Naive thymus-derived CD8-positive, alpha-beta T cell (primary cell): Measurements from ENCODE around the gene TOLLIP. TPM values are rescaled to one million over a fixed set of nuclear protein-coding genes. Genes with fewer than 3 reads are reported as not detected.
"Not testable (repeated sequence)": the region's sequence is repeated elsewhere in the genome, so short reads cannot be mapped to it uniquely, and the experiment has no call there.

Source experiments
- ATAC-seq, 2 donors: fragments of 150-1000 bp; cut with Tn5 transposase in 1 of 2; sonication (Bioruptor Pico), chemical (Tn5 transposase) in 1 of 2; 1 replicate in 1 of 2; 2 replicates in 1 of 2; pipeline ENCODE4 v1.10.0; 2021; ENCODE audit warnings: mild to moderate bottlenecking in 2 of 2, moderate library complexity in 2 of 2
- POLR2A ChIA-PET: fragments of 350-600 bp; sonication (Branson Sonifier 250); formaldehyde crosslinking; loops from one replicate; lab custom pipeline; 2021; ENCODE audit warnings: antibody characterized with exemption; lab: Charles Lee
- DNase-seq, 10 donors: peaks; one replicate each; pipeline versions ENCODE4 v3.0.0 to v3.0.0-alpha.2; 2020 to 2022
- H3K27ac Mint-ChIP-seq, 10 donors: one replicate each; pipeline ENCODE4 v1.8.0; 2020 to 2022; ENCODE audit warnings: mild to moderate bottlenecking in 10 of 10, mixed read lengths in 10 of 10, moderate library complexity in 4 of 10, inconsistent platforms in 1 of 10
- H3K27me3 Mint-ChIP-seq, 5 donors: one replicate each; pipeline ENCODE4 v1.8.0; 2021 to 2022; ENCODE audit warnings: mixed read lengths in 5 of 5
- H3K36me3 Mint-ChIP-seq, 3 donors: one replicate each; pipeline ENCODE4 v1.8.0; 2020 to 2022; ENCODE audit warnings: mixed read lengths in 3 of 3, mild to moderate bottlenecking in 2 of 3, inconsistent platforms in 1 of 3
- H3K4me1 Mint-ChIP-seq, 4 donors: one replicate each; pipeline ENCODE4 v1.8.0; 2021 to 2022; ENCODE audit warnings: mixed read lengths in 4 of 4
- H3K4me3 Mint-ChIP-seq, 10 donors: one replicate each; pipeline ENCODE4 v1.8.0; 2020 to 2022; ENCODE audit warnings: mild to moderate bottlenecking in 10 of 10, mixed read lengths in 10 of 10, moderate library complexity in 6 of 10, inconsistent platforms in 1 of 10
- H3K9me3 Mint-ChIP-seq, 9 donors: one replicate each; pipeline ENCODE4 v1.8.0; 2020 to 2022; ENCODE audit warnings: mixed read lengths in 9 of 9, mild to moderate bottlenecking in 3 of 9, inconsistent platforms in 1 of 9, moderate library complexity in 1 of 9
- polyA plus RNA-seq, 3 donors: library from polyadenylated mRNA; unstranded; fragments of 300-500 nt; fragmentation: Illumina TruSeq; gene quantifications; one replicate each; pipeline ENCODE4 v1.2.3, GENCODE V29; 2021
- total RNA-seq, 8 experiments: library from RNA in 2 of 8; stranded (reverse) in 2 of 8; gene quantifications; one replicate each; pipeline ENCODE4 v1.2.3 and lab custom pipeline; 2021 to 2026

The TOLLIP gene
- 10 to 100 TPM; 33.8 to 38.6 TPM for total RNA-seq
- polyA plus RNA-seq, result 10 to 100 TPM; 21.4 to 27.6 (median 23.4) TPM
- 12.3 to 39.3 (median 33.8) reads per million in 6 experiments for total RNA-seq (lab: John Stamatoyannopoulos, UW)

DNA sequence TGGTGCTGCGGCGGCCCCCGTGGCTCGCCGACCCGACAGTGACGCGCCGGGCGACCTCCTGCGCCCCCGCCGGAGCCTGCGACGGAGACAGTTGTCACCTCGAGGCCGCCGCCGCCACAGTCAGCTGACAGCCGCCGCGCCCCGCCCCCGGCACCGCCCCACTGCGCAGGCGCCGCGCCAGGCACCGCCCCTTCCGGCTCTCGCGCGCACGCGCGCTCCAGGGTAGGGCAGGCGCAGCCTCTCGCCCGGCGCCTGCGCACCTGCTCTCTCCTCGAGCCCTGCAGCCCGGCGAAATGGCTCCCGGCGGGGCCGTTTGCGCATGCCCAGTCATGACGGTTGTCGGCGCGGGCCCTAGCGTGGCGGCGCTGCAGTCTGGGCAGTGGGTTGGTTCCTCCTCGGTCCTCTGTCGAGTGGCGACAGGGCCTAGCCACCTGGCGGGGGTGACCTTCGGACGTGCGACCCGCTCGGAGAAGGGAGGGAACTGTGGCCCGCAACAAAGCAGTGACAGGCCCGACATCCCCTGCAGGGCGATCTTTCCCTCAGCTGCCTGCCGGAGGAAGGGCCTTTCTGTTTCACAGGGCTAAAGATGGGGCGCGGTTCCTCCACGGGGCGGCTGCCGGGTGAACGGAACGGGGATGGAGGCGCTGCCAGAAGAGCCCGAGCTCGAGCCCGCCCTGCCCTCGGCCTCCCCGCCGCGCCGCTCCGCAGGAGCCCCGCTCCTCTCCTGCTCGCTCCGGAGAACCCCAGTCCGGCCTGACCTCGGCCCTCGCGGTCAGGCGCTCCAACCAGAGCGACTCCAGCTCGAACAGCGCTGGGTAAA is at the start of gene TOLLIP:
TOLLIP (minus strand) TSS at position 135 of the 820 bp plus-strand sequence; CDS start at position 1, 134 bp downstream.
- Mint-ChIP-seq H3K4me1 (peaks cover 29 to 58% (median 55%) of the 10 kb centered on the region in 4 donors), H3K9me3 (peaks cover 0 to 9% (median 0%) of the 10 kb centered on the region in 9 donors), H3K27ac (peak within 1 kb of the TSS; percentile 87 to 98 (median 97)), H3K36me3 (peaks cover 0 to 11% (median 0%) of the 10 kb centered on the region in 3 donors), H3K27me3 (no peaks in the 10 kb centered on the region), H3K4me3 (peak within 1 kb of the TSS; percentile 83 to 93 (median 88))
- POLR2A ChIA-PET, result interaction anchor here (0.8 to 4.8 kb wide), 15 partner anchors 9 to 1102 kb away, joined by 3 to 44 read pairs (median 3); partner anchors contain the start of genes BET1L, DUSP8, RIC8A and TSSC4
- DNase-seq, result peak; percentile 95 to 99 (median 99)
- peak; percentile 77 to 80 for ATAC-seq

DNA sequence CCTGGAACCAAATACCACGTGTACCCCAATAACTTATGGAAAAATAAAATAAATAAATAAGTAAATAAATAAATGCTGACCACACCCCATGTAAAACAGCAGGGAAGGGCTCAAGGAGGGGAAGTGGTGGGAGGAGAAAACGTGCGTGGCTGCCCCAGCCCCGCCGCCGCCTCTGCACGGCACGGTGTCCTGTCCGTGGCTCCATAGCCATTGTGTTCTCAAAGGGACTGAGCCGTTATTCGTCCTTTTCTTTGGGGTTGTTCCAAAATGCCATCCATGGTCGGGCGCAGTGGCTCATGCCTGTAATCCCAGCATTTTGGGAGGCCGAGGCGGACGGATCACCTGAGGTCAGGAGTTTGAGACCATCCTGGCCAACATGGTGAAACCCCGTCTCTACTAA is 49.5 kb upstream of the TOLLIP start:
- H3K4me1 Mint-ChIP-seq, H3K27ac Mint-ChIP-seq, DNase-seq, POLR2A ChIA-PET, H3K36me3 Mint-ChIP-seq, H3K9me3 Mint-ChIP-seq, ATAC-seq, H3K4me3 Mint-ChIP-seq: not testable (repeated sequence)
- H3K27me3 Mint-ChIP-seq, result peaks cover 5 to 18% (median 14%) of the 10 kb centered on the region in 5 donors

DNA sequence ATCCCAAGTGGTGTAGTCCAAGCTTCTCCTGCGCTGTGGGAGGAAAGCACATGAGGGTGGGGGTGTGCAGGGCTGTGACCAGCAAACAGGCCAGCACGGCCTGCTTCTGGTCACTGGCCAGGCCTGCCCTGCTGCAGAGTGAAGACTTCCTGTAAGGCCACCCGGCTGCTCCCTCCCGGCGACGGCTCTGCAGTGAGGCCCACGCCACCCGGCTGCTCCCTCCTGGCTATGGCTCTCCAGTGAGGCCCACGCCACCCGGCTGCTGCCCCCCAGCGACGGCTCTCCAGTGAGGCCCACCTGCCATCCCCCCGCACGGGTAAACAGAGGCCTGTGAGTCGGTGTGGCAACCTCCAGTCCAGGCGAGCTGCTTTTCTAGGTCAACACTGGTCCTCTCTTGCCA is 48.9 kb upstream of the TOLLIP start:
- no peaks in the 10 kb centered on the region for H3K36me3 Mint-ChIP-seq
- POLR2A ChIA-PET, result no interaction called here
- H3K27me3 Mint-ChIP-seq, result peaks cover 5 to 17% (median 14%) of the 10 kb centered on the region in 5 donors
- no peak for DNase-seq
- no peak overlapping the region for H3K27ac Mint-ChIP-seq
- no peak for ATAC-seq
- peaks cover 0 to 3% (median 0%) of the 10 kb centered on the region in 4 donors for H3K4me1 Mint-ChIP-seq
- no peak overlapping the region for H3K4me3 Mint-ChIP-seq
- H3K9me3 Mint-ChIP-seq, result peaks cover 0 to 4% (median 0%) of the 10 kb centered on the region in 9 donors

DNA sequence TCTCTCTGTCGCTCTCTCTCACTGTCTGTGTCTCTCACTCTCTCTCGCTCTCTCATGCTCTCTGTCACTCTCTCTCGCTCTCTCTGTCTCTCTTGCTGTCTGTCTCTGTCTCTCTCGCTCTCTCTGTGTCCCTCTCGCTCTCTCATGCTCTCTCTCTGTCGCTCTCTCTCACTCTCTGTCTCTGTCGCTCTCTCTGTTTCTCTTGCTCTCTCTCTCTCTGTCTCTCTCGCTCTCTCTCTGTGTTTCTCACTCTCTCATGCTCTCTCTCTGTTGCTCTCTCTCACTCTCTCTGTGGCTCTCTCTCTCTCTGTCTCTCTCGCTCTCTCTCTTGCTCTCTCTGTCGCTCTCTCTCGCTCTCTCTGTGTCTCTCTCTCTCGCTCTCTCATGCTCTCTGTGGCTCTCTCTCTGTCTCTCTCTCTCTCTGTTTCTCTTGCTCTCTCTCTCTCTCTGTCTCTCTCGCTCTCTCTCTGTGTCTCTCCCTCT is 47.1 kb upstream of the TOLLIP start:
- no peak for DNase-seq
- Mint-ChIP-seq H3K27me3 (peaks cover 5 to 17% (median 14%) of the 10 kb centered on the region in 5 donors), H3K4me1 (peaks cover 0 to 3% (median 0%) of the 10 kb centered on the region in 4 donors), H3K4me3 (no peak overlapping the region), H3K9me3 (no peaks in the 10 kb centered on the region), H3K27ac (peak overlapping the region in 3 of 10 donors; percentile 21 to 69 (median 21)), H3K36me3 (no peaks in the 10 kb centered on the region)
- POLR2A ChIA-PET, result no interaction called here
- ATAC-seq, result no peak

DNA sequence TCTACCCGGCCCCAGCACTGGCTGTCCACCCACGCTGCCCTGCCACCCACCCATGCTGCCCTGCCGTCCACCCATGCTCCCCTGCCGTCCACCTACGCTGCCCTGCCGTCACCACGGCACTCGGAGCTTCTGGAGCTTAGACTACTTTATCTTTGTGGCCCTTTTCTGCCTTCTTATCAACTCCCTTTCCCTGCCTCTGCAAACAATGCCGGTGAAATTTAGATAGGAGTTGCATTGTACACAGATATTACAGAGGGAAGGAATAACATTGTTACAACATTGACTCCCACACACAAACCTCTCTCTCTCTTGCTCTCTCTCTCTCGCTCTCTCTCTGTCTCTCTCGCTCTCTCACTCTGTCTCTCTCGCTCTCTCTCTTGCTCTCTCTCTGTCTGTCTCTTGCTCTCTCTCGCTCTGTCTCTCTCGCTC is 46.6 kb upstream of the TOLLIP start:
- H3K9me3 Mint-ChIP-seq, result no peaks in the 10 kb centered on the region
- DNase-seq, result no peak
- no peaks in the 10 kb centered on the region for H3K36me3 Mint-ChIP-seq
- H3K4me1 Mint-ChIP-seq, result peaks cover 0 to 3% (median 0%) of the 10 kb centered on the region in 4 donors
- H3K4me3 Mint-ChIP-seq, result no peak overlapping the region
- H3K27ac Mint-ChIP-seq, result peak overlapping the region in 1 of 10 donors; percentile 69
- no peak for ATAC-seq
- POLR2A ChIA-PET, result no interaction called here
- peaks cover 5 to 17% (median 14%) of the 10 kb centered on the region in 5 donors for H3K27me3 Mint-ChIP-seq

DNA sequence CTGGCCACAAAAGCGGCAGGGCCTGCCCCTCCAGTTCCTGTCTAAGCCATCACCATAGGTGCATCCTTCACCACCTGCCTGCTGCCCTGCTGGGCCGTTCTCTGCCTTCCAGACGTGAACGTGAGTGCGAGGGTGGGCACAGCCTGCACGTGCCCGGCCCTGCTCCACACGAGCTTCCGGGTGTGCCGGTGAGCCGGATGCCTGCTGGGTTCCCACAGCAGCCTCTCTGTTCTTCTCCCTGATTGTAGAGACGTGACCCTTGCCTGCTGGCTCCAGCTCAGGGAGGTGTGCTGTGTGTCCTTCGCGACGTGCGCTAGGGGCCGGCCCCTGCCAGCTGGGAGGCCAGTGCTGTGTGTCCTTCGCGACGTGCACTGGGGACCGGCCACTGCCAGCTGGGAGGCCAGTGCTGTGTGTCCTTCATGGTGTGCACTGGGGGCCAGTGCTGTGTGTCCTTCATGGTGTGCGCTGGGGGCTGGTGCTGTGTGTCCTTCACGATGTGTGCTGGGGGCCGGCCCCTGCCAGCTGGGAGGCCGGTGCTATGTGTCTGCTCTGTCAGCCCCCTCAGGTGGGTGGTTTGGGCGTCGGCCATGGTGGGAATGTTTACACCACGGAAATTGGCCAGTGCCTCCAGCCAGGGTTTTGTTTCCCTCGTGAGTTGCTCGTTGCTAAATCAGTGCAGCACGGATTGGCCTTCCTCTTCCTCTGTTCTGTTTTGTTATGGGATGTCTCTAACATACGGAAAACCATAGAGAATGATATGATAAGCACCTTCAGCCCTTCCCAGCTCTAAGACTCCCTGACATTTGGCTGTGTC is 44.9 kb upstream of the TOLLIP start:
- H3K9me3 Mint-ChIP-seq, result no peaks in the 10 kb centered on the region
- DNase-seq, result no peak
- peaks cover 5 to 17% (median 8%) of the 10 kb centered on the region in 5 donors for H3K27me3 Mint-ChIP-seq
- peaks cover 0 to 3% (median 0%) of the 10 kb centered on the region in 4 donors for H3K4me1 Mint-ChIP-seq
- no peaks in the 10 kb centered on the region for H3K36me3 Mint-ChIP-seq
- H3K27ac Mint-ChIP-seq, result peak overlapping the region in 2 of 10 donors; percentile 63 to 67
- ATAC-seq, result no peak
- POLR2A ChIA-PET, result no interaction called here
- H3K4me3 Mint-ChIP-seq, result no peak overlapping the region

DNA sequence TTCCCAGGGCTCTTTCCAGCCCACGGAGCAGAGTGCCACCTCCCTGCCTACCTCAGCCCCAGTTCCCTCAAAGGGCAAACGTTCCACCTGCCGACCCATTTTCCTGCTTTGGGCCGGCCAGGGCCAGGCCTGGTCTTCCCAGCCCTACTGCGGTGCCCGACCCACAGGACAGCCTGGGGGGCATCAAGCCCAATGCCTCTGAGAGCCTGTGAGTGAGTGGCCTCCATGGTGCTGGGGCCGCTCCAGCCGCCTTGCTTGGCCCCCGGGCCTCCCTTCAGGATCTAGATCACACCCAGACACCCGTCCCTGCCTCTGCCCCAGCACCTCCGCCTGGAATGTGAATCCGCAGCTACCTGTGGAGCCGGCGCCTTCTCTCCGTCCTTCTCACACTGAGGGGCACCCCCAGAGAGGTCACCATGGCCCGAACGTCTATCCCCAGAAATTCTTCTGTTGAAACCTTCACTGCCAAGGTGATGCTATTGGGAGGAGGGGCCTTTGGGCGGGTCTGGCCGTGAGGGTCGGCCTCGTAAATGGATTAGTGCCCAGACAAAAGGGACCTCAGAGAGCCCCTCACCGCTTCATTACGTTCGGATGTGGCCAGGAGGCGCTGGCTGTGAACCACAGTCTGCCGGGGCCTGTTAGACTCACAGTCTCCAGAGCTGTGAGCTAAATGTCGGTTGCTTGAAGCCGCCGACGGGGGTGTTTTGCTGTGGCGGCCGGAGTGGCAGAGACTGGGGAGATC is 44.1 kb upstream of the TOLLIP start:
- Mint-ChIP-seq H3K27ac (no peak overlapping the region), H3K9me3 (no peaks in the 10 kb centered on the region), H3K4me1 (peaks cover 0 to 3% (median 0%) of the 10 kb centered on the region in 4 donors), H3K36me3 (no peaks in the 10 kb centered on the region), H3K27me3 (peaks cover 5 to 17% (median 8%) of the 10 kb centered on the region in 5 donors), H3K4me3 (no peak overlapping the region)
- DNase-seq, result peak in 1 of 10 donors; percentile 53
- no peak for ATAC-seq
- POLR2A ChIA-PET, result no interaction called here

DNA sequence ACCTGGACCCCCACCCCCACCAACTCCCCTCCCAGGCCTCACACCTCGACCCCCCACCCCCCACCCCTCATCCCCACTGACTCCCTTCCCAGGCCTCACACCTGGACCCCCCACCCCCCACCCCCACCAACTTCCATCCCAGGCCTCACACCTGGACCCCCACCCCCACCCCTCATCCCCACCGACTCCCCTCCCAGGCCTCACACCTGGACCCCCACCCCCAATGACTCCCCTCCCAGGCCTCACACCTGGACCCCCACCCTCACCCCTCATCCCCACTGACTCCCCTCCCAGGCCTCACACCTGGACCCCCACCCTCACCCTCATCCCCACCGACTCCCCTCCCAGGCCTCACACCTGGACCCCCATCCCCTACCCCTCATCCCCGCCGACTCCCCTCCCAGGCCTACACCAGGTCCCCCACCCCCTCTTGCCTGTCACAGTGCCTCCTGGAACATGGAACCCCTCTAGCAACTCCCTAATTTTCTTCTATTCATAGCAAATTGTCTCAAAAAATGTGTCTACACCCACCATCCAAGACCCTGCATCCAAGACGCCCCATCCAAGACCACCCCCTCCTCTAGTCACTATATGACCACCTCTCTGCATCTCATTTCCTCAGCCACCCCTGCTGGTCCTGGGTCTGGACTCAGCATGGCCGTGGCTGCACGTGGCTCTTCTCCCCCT is 43.4 kb upstream of the TOLLIP start:
- no peak for DNase-seq
- no peak overlapping the region for H3K4me3 Mint-ChIP-seq
- no peaks in the 10 kb centered on the region for H3K9me3 Mint-ChIP-seq
- no peaks in the 10 kb centered on the region for H3K36me3 Mint-ChIP-seq
- no peak for ATAC-seq
- POLR2A ChIA-PET, result no interaction called here
- peaks cover 0 to 3% (median 0%) of the 10 kb centered on the region in 4 donors for H3K4me1 Mint-ChIP-seq
- H3K27ac Mint-ChIP-seq, result no peak overlapping the region
- H3K27me3 Mint-ChIP-seq, result peaks cover 5 to 17% (median 8%) of the 10 kb centered on the region in 5 donors

DNA sequence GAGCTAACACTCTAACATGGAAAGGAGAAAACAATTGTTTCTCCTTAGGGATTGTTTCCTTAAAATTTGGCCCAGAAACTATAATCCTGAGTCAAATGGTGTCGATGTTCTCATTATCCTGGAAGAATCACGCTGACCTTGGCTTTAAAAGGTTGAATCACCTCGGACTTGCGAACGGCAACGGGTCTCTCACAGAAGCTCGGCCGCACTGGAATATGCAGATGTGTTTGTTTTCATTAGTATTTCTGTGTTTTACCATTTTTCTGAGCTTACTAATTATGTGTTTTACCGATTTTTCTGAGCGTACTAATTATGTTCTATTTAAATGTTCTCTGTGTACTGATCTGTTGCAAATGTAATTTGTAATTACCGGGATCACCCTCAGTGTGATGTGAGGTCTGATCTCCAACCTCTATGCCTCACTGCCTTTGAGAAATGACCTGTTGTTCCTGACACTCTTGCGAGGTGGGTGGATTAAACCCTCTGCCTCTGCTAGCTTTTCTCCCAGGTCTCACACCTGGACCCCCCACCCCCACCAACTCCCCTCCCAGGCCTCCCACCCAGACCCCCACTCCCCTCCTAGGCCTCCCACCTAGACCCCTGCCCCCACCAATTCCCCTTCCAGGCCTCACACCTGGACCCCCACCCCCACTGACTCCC is 42.0 kb upstream of the TOLLIP start:
- peak overlapping the region in 1 of 10 donors; percentile 53 for H3K27ac Mint-ChIP-seq
- no peaks in the 10 kb centered on the region for H3K9me3 Mint-ChIP-seq
- H3K27me3 Mint-ChIP-seq, result peaks cover 3 to 8% (median 5%) of the 10 kb centered on the region in 5 donors
- no peak overlapping the region for H3K4me3 Mint-ChIP-seq
- no peaks in the 10 kb centered on the region for H3K4me1 Mint-ChIP-seq
- no peak for ATAC-seq
- no peaks in the 10 kb centered on the region for H3K36me3 Mint-ChIP-seq
- DNase-seq, result peak in 1 of 10 donors; percentile 13
- POLR2A ChIA-PET, result no interaction called here

DNA sequence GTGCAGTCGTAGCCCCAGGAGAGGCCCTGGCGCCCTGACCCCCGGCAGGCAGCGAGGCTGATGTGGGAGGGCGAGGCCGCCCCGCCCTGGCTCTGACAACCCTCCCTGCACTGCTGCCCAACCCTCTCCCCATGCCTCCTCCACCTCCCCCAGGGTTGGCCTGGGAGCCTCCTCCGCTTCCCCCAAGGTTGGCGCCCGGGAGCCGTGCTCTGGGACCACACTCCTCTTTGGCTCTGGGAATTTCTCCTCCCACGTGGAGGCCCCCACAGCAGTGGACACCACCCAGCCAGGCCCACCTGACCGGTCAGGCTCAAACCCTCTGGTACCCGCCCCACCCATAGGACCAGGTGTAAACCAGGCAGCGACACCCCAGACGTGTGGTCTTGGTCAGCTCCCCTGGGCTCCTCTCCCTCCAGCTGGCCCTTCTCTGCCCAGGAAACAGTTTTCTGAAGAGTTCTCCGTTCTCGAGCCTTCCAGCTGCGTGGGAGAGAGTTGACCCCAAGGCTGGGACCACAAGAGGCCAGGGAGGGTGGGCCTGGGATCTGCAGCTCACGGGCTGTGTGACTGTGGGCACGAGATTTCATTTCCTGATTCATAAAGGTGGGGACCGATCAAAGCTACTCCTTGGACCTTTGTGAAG is 40.8 kb upstream of the TOLLIP start:
- Mint-ChIP-seq H3K27ac (peak overlapping the region in 1 of 10 donors; percentile 53), H3K9me3 (no peaks in the 10 kb centered on the region), H3K27me3 (no peaks in the 10 kb centered on the region), H3K4me1 (peaks cover 0 to 6% (median 2%) of the 10 kb centered on the region in 4 donors), H3K36me3 (no peaks in the 10 kb centered on the region), H3K4me3 (no peak overlapping the region)
- POLR2A ChIA-PET, result no interaction called here
- peak in 1 of 10 donors; percentile 46 for DNase-seq
- ATAC-seq, result no peak
